GM13977 (cell line): Measurements from ENCODE around the gene ATF7.
A peak's percentile ranks its signal among the peaks of the same experiment; 100 is the strongest.

Experiments used
- DNase-seq: peaks from one replicate; pipeline ENCODE4 v3.0.0; 2012; ENCODE audit warnings: low spot score
- CTCF ChIP-seq: IDR thresholded peaks from 2 replicates; pipeline ENCODE4 v1.5.1; 2012; ENCODE audit warnings: mild to moderate bottlenecking, control low read depth; ENCODE audit not compliant: insufficient read depth; ENCODE audit errors: extremely low read depth, missing control alignments
- in situ Hi-C: fragments of 300-500 bp; cut with MboI; formaldehyde crosslinking; loops from one replicate; pipeline ENCODE4 v1.12.0; 2022; ENCODE audit warnings: low sequenced_read_pairs, low pct_unique_long_range_greater_than_20kb, mixed read lengths, inconsistent platforms; ENCODE audit not compliant: unreplicated experiment

Gene ATF7

GRCh38 chr12:53505086-53505485 lies 121.1 kb downstream of the ATF7 start:
- no peak for DNase-seq
- no peak for TF ChIP-seq CTCF
- in situ Hi-C loops = no loop called here

- in situ Hi-C loops = no loop called here
- no peak for TF ChIP-seq CTCF
- DNase-seq = no peak
These were observed 121.9 kb downstream of the ATF7 start for GRCh38 chr12:53504004-53504920.

- in situ Hi-C loops = no loop called here
These were observed 123.0 kb downstream of the ATF7 start for GRCh38 chr12:53502983-53503728.

GRCh38 chr12:53502331-53502730 lies 123.9 kb downstream of the ATF7 start:
- DNase-seq = no peak
- in situ Hi-C loops = no loop called here
- TF ChIP-seq CTCF = no peak

More at GRCh38 chr12:53502983-53503728, 123.0 kb downstream of the ATF7 start:
- TF ChIP-seq CTCF = no peak
- DNase-seq = no peak

GRCh38 chr12:53501615-53502181 lies 124.5 kb downstream of the ATF7 start:
- in situ Hi-C loops = no loop called here
- no peak for DNase-seq
- no peak for TF ChIP-seq CTCF

- DNase-seq = peak; percentile 98
- TF ChIP-seq CTCF = no peak
- in situ Hi-C loops = no loop called here
These were observed 125.2 kb downstream of the ATF7 start, which contains the start of gene TARBP2 for GRCh38 chr12:53500776-53501614. Gene TARBP2, plus strand, starts transcription at chr12:53501283. Its CDS starts 126 bp downstream, at chr12:53501409.
